ENCODE measurements around the gene ANK2.
"Not testable (repeated sequence)": the region's sequence is repeated elsewhere in the genome, so short reads cannot be mapped to it uniquely, and the experiment has no call there.

Gene ANK2

DNA sequence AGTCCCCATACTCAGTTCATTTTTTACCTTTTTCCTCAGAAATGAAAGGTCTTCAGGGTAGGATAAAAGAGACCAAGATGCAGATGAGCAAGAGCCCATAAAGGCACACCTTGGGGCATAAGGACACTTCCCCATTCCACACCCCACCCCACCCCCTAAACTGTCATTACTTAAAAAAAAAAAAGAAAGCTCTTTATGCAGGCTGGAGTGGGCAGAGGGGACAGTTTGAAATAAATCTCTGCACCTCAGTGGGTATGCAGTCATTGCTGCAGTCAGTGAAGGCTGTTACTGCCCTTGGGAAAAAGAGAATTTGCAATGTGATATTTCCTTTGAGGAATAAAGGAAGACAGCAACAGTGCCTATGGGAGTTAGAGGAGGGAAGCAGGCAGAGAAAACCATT lies 137.5 kb downstream of the ANK2 start:
- DNase-seq: no peak

DNA sequence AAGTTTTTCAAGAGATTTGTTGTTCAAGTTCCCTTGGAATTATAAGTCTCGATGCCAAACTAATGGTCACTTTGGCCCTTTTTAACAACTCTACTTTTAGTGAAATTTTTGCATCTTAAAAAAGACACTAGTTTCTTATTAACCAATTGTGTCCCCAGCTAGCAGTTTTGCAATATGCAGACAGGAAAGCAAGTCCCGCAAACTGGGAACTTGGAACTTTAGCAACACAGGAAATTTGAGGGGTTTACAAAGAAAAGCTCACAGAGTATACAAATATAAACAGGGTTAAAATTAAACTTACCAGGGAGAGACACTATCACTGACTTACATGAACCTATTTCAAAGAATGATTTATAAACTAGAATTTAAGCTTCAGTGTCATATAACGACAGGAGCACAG lies 137.9 kb downstream of the ANK2 start:
- DNase-seq: no peak

DNA sequence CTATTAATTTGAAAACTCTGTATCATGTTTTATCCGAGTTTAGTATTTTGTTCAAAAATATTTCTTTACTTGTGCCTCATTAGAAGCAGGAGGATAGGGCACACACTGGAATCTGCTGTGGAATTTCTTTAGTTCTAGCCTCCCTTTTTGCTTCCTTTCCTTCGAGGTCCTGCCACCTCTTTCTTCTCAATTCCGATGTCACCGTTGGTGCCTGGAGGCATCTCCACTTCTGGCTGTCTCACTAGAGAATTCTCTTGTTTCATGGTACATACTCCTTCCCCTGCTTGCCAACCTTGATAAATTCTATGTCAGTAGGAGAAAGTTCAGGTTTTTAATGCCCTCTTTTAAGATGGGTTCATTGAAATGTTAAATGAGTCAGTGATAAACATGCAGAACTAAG lies 140.1 kb downstream of the ANK2 start:
- DNase-seq: no peak

DNA sequence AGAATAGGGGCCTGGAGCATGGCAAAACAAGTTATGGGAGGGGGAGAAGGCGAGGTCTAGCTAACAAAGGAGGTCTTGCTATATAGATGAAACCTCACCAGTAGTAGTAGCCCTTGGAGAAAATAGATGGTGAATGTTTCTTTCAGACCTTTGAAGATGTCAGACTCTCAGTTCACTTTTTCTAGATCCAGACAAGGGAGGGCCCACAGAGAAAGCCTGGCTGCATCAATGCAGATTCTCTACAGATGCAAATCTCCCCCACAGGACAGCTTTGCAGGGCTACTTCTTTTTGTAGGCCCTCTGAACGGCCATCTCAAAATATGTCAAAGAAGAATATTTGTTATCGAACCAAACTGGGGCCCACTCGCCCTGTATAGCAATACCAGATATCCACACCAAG lies 159.7 kb downstream of the ANK2 start:
- DNase-seq: no peak

DNA sequence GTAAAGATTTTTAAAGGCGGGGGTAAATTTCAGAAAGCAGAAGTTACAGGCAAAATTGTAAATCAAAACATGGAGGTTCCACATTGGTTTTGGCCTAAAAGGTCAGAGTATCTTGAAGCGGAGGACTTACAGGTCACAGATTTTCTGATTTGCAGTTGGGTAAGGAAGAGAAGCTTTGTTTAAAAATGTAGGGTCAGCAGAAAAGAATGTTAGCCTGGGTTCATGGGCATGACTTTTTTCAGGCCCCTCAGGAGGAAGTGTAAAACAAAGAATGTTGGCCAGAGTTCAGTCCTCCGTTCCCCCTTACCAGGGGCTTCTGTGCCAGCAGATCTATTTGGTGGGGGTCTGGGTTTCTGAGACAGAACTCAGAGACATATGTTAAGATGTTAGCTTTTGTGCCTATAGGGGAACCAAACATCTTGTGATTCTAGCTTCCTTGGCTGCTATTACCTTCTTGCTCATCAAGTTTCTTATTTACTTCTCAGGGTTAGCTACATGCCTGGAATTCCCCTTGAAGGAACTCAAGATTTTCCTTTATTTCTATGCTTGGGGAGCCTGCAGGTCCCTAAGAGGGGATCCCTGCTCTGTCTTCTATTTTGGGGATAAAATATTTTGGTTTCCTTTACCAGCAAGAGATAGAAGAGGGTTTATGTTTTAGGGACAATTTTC lies 160.3 kb downstream of the ANK2 start:
- DNase-seq: no peak

DNA sequence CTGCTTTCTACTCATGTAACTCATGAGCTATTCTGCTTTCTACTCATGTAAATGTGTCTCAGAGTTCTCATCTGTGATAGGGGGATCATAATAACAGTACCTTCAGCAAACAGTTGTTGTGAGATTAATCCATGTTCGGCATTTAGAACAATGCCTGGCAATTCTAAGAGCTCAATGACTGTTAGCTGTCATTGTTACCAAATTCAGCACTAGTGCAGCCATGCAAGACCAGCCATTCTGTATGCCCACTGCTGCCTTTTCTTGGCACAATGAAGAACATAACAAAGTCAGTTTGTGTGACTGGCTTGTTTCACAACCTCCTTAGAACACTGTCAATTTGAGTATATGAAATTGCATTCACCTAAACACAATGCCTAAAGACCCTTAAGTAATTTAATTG lies 163.2 kb downstream of the ANK2 start:
- DNase-seq: peak in 2 of 56 donors; percentile 1 to 23

DNA sequence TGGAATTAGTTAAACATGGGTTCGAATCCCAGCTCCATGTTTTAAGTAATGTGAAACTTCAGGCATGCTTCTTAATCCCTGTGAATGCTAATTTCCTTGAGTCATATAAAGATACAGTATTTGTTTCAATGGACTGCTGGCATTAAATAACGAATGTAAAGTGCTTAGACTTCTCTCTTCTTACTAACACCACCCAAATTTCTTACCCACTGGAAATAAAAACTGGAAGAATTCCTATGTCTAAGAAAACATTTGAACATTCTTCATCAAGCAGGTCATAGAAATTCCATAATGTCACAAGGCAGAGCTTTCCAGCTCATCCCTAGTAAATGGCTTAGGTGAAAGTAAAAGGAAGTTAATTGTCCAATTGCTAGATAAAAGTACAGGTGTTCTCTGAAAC lies 172.5 kb downstream of the ANK2 start:
- DNase-seq: no peak

DNA sequence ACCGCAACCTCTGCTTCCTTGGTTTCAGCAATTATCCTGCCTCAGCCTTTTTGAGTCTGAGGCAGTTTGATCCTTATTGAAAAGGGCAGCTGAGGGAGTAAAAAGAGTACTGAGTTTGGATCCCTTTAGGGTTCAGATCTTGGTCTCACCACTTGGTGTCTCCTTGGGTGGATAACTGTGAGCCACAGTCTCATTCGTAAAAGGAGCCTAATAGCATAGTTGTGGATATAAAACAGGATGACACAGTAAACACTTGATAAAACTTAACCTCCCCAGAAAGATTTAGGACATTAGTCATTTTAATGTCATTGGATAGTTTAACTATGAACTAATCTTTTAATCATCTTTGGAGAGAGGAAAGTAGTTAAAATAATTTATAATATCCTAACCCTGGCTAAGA lies 173.0 kb downstream of the ANK2 start:
- no peak for DNase-seq

DNA sequence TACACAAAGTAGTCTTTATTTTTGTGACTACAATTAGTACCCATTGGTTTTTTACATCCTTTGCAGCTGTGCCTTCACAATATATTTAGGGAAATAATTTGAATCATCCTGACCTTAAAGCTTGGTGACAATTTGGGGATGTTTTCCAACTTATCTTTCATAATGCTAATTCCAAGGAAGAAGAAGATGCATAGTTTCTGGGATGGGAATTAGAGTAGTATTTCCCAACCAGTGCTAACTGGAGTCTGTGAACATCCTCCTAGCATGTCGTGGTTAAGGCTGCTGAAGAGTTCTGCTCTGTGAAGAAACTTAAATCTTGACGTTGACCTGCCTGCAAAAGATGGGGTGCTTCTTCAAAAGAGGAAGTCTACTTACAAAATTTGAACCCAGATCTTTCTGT lies 173.5 kb downstream of the ANK2 start:
- no peak for DNase-seq

DNA sequence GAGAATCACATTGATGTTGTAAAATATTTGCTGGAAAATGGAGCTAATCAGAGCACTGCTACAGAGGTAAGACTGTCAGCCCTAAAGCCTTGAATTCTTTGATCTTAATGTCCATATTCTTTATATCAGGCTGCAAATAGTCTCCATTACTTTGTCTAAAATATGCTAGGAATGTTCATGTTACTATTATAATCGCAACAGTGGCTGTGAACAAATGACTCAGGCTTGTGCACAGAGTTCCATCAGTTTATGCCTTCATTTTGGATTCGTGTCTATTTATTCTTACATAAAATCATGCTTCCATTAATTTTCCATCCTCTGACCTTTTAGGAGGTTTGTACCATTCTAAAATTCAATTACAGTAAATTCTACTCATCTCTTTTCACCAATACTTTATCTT lies 182.7 kb downstream of the ANK2 start:
- DNase-seq: no peak

DNA sequence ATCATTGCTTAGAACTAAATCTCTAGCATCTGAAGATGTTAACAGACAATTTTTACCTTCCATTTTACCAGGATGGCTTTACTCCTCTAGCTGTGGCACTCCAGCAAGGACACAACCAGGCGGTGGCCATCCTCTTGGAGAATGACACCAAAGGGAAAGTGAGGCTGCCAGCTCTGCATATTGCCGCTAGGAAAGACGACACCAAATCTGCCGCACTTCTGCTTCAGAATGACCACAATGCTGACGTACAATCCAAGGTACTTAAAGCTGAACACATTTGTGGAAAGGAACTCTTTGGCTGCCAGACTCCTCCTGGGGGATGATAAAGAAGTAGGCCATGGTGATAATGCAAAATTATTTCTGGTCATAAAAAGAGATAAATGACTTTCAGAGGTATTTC lies 187.5 kb downstream of the ANK2 start:
- DNase-seq: no peak

DNA sequence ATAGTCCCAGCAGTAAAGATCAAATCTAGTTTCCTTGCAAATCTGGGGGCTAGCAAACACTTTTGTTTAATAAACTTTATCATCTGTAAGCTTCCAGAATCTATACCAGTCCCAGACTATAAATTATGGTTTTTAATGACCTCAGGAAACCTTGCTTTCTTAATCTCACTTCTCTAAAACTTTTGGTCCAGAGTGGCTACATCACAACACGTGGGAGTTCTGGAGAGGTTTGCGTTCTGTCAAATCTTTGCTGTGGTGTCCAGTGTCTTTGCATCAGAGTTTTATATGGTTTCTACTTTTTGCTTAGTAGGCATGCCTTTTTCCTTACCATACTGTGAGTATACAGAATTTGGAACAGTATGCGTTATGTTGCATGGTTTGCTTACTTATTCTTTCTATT lies 193.9 kb downstream of the ANK2 start:
- DNase-seq: no peak

DNA sequence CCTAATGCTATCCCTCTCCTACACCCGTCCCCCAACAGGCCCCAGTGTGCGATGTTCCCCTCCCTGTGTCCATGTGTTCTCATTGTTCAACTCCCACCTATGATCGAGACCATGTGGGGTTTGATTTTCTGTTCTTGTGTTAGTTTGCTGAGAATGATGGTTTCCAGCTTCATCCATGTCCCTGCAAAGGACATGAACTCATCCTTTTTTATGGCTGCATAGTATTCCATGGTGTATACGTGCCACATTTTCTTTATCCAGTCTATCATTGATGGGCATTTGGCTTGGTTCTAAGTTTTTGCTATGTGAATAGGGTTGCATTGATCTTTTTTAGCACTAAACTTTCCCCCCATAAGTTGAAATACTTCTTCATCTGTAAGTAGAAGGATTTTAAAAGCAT lies 195.3 kb downstream of the ANK2 start:
- not testable (repeated sequence) for DNase-seq

DNA sequence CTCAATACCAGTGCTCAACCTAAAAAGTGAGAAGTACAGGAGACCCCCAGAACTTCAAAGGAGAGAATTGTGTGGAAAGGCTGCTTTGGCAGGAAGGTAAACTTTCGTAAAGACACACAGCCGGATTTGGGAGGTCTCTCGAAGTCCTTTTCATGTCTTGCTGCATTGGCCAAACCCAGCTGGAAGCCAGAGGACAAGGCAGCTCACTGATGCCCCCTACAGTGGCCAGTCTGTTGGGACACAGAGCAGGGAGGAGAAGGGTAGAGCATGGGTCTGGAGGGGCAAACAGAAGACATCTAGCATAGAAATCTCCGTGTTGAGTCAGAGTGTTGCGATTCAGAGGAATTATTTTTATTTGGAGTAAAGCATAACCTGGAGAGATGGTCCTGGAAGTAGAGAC lies 198.9 kb downstream of the ANK2 start:
- DNase-seq: no peak

DNA sequence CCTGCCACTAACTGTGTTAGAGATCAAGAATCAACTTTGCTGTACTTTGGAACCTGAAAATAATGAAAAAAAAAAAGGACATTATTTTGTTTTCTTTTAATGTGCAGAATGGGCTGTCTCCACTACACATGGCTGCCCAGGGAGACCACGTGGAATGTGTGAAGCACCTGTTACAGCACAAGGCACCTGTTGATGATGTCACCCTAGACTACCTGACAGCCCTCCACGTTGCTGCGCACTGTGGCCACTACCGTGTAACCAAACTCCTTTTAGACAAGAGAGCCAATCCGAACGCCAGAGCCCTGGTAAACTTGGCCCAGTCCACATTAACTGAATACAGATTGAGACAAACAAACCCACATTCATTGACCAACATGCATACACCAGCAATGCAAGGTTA lies 206.2 kb downstream of the ANK2 start:
- no peak for DNase-seq

DNA sequence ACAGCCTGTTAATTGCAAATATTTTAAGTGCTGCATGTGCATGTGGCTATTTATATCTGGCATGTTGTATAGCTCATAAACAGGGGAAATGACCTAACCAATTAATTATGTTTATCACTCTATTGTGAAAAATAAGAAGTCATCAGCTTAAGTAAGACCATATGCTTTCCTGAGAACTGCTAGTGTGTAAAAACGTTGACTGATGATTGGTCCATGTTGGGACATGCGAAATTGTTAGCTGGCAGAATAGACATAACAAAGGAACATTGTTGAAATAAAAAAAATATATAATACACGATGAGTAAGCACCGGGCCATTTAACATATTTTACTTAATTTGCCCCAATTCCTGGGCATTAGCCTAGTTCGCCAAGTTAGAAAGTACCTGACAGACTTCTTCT lies 207.5 kb downstream of the ANK2 start:
- no peak for DNase-seq

DNA sequence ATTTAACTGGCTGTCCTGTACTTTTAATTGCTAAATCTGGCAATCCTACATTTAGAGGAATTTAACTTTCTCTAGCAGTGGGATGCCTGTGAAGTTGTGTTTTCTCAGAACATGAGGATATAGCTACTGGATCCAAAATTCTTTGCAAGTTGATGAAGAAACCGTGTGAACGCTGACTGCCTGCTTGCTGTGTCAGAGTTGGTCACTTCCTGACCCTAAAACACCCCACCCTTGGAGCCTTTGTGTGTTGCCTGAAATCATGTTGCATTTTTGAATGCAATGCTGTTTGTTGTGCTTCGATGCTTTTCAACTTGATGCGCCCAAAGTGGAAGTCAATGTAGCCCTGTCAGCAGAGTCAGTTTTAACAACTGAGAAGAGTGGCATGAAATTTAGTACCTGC lies 211.2 kb downstream of the ANK2 start:
- no peak for DNase-seq

DNA sequence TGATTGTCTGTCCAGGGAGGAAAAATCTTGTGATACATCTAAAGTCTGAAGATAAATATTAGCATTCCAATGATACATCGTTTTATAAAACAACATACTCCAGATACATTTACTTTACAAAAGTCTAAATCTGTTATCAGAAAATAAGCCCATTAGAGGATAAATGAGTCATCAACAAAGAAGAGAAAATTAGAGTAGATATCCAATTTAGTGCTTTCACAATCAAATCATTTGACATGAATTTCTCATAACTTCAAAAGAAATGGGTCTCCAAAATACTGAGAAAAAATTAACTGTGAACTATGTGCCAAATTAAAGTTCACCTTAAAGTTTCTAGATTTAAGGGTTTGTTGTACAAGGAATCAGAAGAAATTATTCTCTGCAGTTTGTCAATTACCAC lies 213.8 kb downstream of the ANK2 start:
- DNase-seq: no peak

DNA sequence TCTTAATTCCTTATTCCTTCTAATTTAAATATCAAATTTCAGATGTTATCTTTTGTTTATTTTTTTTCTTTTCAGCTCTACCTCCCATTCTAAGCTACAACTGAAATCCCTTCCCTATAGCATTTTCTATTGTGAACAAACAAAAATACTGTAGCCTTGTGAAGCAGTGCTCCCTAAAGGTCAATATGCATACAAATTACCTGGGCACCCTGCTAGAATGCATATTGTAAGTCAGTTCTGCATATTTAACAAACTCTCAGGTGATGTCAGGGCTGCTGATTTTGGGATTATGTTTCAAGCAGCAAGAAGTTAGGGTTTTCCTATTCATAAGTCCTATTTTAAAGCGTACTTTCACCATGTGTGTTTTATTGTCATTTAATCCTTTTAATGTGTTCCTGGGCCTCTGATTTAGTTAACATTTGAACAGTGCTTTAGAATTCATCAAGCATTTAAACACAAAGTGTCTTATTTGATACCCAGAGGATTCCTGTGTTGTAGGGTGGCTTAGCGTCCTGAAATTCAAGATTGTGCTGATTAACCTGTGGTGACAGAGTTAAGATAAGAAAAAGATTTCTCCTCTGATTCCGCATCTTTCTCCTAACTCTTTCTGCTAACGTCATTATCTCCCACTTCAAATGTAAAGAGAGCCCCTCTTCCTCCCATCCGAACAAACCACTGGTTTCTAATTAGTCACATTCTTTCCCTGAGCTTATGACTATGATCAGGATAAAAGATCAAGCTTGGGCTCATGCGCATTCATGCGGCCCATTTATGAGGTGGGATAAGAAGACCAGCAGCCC lies 221.3 kb downstream of the ANK2 start:
- DNase-seq: no peak

DNA sequence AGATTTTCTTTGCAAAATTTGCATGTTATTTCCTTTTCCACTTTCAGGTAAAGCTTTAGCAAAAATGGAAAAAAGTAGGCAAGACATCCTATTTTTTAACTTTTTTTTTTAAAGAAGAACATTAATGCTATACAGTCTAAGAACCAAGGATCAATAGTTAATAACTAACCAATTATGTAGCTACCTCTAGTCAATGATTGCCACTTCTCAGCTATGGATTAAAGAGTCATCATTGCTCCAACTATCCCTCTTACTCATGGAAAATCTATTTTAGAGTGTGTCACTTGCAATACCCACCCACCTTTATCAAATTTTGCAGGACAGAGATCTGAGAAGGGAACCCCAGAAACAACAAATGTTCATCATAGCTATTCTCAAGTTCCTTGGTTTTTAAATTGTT lies 223.1 kb downstream of the ANK2 start:
- no peak for DNase-seq

DNA sequence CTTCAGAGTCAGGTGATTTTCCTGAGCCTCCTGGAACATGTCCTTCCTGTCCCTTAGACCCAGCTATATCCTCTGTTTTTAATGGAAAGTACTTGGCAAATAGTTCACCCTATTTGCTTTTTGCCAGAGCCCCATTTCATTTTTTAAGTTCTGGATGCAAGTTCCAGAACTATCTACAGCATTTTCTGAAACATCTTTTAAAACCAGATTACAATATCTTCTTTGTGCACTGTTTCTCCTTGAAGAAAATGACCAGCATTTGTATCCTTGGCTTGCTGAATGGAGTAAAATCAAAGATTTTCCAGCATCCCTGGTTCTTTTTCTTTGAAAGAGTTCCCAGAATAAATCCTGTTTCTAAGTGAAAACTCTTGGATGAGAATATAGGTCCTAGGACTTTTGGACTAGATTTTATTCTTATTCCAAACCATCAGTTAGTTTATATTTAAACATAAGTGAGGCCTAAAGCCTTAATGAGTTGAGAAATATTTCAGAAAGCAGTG lies 224.3 kb downstream of the ANK2 start:
- no peak for DNase-seq

DNA sequence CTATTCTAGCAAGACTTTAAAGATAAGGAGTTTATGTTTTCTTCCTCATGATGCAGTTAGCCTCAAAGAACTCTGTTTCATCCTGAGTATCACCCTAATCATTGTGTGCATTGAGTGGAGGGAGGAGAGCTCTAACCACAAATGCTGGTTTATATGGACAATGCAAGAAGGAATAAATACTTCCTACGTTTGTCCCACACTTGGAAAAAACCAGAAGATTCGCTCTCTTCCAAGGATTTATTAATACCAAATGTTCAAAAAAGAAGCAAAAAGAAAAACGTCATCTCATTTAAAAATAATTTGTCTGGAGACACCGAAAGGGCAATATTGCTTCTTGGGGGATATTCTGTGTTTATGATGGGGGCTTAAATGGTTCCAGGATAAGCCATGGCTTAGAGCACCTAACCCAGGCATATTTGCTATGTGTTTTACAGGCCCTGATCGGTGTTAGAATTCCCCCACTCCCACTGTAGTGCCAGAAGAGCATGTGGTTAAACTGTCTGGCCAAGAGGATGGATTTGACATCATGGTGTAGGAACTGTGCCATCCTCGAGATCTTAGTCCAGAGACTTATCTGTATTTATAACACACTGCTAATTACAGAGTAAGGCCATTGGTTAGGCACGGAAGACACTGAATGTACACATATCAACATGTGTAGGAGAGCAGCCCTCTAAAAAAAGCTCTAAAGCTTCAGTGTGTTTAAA lies 227.2 kb downstream of the ANK2 start:
- peak in 4 of 56 donors; percentile 3 to 27 (median 19) for DNase-seq

Data from amygdala (tissue), 56 donors.